ENCODE data around the gene STXBP1.

The STXBP1 gene

DNA sequence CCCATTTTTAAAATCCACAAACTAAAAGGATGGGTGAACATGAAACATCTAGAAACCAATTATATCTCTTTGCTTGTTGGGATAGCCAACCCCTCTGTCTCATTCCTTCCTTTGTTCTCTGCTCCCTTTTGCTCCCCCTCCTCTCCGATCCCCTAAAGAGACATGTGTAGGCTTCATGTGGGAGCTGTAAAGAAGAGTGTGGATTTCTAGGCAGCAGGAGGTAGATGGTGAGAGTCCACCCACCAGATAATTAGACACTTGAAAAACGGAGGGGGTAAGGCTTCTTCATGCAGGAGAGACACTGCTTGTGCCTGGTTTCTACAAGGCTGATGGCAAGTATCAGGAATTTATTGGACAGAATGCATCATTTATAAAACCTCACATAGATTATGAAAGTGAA, 67.4 kb downstream of the STXBP1 start:
- no peak for DNase-seq (ENCODE audit: extremely low spot score)
- ChIA-PET POLR2A (no interaction called here), CTCF (interaction anchor here (1.6 to 2.7 kb wide), 2 partner anchors 13 to 24 kb away, joined by 3 to 6 read pairs; no protein-coding TSS in a partner anchor)
- TF ChIP-seq, protein P1, sequence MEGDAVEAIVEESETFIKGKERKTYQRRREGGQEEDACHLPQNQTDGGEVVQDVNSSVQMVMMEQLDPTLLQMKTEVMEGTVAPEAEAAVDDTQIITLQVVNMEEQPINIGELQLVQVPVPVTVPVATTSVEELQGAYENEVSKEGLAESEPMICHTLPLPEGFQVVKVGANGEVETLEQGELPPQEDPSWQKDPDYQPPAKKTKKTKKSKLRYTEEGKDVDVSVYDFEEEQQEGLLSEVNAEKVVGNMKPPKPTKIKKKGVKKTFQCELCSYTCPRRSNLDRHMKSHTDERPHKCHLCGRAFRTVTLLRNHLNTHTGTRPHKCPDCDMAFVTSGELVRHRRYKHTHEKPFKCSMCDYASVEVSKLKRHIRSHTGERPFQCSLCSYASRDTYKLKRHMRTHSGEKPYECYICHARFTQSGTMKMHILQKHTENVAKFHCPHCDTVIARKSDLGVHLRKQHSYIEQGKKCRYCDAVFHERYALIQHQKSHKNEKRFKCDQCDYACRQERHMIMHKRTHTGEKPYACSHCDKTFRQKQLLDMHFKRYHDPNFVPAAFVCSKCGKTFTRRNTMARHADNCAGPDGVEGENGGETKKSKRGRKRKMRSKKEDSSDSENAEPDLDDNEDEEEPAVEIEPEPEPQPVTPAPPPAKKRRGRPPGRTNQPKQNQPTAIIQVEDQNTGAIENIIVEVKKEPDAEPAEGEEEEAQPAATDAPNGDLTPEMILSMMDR (IDR thresholded peaks at IDR 0.05; ENCODE audit: control extremely low read depth, extremely low read depth, low read depth, missing control alignments), result no peak

DNA sequence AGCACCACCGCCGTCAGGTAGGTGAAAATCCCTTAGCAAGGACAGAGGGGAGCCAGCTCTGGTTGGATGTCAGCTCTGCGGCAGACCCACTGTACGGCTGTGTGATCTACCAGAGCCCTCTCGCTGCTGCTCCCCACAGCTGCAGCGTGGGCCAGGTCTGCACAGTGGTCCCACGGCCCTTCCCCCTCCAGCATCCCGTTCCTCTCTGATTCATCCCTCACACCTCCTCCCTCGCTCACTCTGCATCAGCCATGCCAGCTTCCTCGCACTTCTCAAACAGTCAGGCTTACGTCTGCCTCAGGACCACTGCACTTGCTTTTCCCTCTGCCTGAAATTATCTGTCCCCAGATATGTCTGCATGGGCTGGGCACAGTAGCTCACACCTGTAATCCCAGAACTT, 68.1 kb downstream of the STXBP1 start:
- POLR2A ChIA-PET, result no interaction called here
- CTCF ChIA-PET, result interaction anchor here (1.6 to 2.7 kb wide), 2 partner anchors 12 to 24 kb away, joined by 3 to 6 read pairs; no protein-coding TSS in a partner anchor

DNA sequence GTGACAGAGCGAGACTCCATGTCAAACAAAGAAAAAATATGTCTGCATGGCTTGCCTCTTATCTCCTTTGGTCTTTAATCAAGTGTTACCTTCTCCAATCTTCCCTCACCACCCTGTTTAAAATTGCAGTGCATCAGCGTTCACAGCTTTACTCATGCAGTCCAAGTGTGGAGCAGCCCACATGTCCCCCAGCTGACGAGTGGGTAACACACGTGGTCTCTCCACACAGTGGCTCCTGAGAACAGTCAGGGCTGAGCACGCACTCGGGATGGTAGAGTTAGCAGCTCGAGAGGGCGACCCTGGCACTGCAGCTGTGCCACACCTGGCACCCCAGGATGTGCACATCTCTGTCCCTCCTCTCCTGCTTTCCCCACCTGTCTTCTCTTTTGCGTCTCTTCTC, 68.8 kb downstream of the STXBP1 start:
- DNase-seq (ENCODE audit: extremely low spot score), result no peak
- ChIA-PET CTCF (interaction anchor here (1.2 to 2.7 kb wide), 5 partner anchors 12 to 54 kb away, joined by 3 to 6 read pairs (median 3); no protein-coding TSS in a partner anchor), POLR2A (no interaction called here)
- TF ChIP-seq, protein P1 (IDR thresholded peaks at IDR 0.05; ENCODE audit: control extremely low read depth, extremely low read depth, low read depth, missing control alignments), result no peak

More for the DNA sequence above, 68.1 kb downstream of the STXBP1 start:
- DNase-seq (ENCODE audit: extremely low spot score), result no peak
- TF ChIP-seq, protein P1 (IDR thresholded peaks at IDR 0.05; ENCODE audit: control extremely low read depth, extremely low read depth, low read depth, missing control alignments), result no peak

DNA sequence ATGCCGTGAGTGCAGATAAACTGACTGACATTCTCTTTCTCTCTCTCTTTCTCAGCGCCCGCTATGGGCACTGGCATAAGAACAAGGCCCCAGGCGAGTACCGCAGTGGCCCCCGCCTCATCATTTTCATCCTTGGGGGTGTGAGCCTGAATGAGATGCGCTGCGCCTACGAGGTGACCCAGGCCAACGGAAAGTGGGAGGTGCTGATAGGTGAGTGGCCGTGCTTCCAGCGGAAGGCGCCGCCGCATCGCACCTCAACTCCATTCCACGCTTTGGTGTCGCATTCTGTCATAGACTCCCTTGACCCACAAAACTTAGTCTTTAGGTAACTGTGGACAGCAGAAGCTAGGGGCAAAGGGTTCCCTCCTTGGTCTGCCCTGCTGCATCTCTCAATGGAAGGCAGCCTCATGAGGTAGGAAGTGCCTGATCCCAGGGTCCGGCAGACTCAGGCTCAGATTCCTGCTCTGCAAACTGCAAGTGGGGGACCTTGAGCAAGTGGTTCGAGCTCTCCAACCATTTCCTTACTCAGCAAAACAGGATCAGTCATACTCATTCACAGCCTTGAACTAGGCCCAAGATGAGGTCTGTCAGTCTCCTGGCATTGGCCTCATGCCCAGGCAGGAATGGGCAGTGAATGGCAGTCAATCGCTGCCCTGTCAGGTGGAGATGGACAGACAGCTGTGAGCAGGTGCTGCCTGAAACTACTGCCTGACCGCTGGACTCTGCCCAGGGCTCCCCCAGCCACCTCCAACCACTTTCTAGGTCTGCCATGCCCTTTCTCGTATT, 70.5 kb downstream of the STXBP1 start:
- ChIA-PET POLR2A (interaction anchor here (0.6 kb wide), 1 partner anchor 389 kb away, joined by 5 read pairs; no protein-coding TSS in a partner anchor), CTCF (interaction anchor here (1.4 kb wide), 1 partner anchor 46 kb away, joined by 3 read pairs; no protein-coding TSS in a partner anchor)
- TF ChIP-seq, protein P1 (IDR thresholded peaks at IDR 0.05; ENCODE audit: control extremely low read depth, extremely low read depth, low read depth, missing control alignments), result no peak
- DNase-seq (ENCODE audit: extremely low spot score), result no peak

DNA sequence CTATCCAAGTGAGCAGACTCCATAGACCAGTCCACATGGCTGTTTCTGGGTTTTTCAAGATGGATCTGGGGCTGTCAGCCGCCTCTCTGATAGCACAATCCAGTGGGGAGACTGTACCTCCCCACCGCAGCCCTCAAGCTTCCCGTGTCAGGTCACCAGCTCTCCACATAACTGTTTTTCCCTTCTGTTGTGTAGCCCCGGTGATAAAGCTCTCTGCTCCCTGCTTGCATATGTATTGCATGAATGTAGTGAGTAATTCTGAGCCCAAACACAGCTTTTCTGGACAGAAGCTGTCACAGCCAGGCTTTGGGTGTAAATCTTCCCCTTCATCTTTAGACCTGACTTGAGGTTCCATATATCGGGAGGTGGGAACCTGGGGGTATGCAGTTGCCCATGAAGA, 71.6 kb downstream of the STXBP1 start:
- ChIA-PET CTCF (interaction anchor here (0.9 to 1.0 kb wide), 2 partner anchors 238 to 413 kb away, joined by 3 read pairs; no protein-coding TSS in a partner anchor), POLR2A (no interaction called here)
- TF ChIP-seq, protein P1 (IDR thresholded peaks at IDR 0.05; ENCODE audit: control extremely low read depth, extremely low read depth, low read depth, missing control alignments), result no peak
- no peak for DNase-seq (ENCODE audit: extremely low spot score)

DNA sequence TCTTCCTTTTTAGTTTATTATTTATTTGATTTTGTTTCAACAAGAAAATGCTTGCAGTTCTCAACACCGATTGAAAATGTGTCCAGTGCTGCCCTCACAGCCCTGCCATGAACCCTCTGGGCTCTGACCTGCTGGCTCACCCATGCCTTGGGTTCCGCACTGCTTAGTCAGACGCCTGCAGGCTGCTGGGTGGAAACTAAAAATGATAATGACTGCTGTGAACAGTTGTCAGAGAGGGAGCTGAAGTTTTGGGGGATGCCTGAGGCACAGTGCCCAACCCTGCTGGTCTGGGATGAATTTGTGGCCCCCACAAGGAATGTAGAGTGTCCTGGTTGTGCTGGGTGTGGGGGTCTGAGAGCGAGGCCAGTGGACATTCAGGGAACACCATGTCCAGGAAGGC, 72.5 kb downstream of the STXBP1 start:
- TF ChIP-seq, protein P1 (IDR thresholded peaks at IDR 0.05; ENCODE audit: control extremely low read depth, extremely low read depth, low read depth, missing control alignments), result no peak
- ChIA-PET POLR2A (no interaction called here), CTCF (interaction anchor here (0.9 to 1.0 kb wide), 2 partner anchors 237 to 414 kb away, joined by 3 read pairs; no protein-coding TSS in a partner anchor)
- DNase-seq (ENCODE audit: extremely low spot score), result no peak

Measured in GM10248 (cell line).